NCI-H446 (cell line): ENCODE results near the gene FOXG1.

Source experiments
- DNase-seq, 2 experiments: peaks; one replicate each; lab custom pipeline; 2025; lab: John Stamatoyannopoulos, UW

FOXG1 gene

GRCh38 chr14:28761438-28762291 is 4.9 kb upstream of the FOXG1 start:
- peak; percentile 70 to 81 for DNase-seq

- DNase-seq, result peak in 1 of 2 experiments; percentile 61
These were observed 4.2 kb upstream of the FOXG1 start for GRCh38 chr14:28762303-28762954.

GRCh38 chr14:28762955-28763326 is 3.6 kb upstream of the FOXG1 start:
- peak in 1 of 2 experiments; percentile 60 for DNase-seq

- DNase-seq, result no peak
These were observed 2.8 kb upstream of the FOXG1 start for GRCh38 chr14:28763751-28764256.

GRCh38 chr14:28764257-28765160 is 2.1 kb upstream of the FOXG1 start:
- peak; percentile 91 to 92 for DNase-seq

GRCh38 chr14:28765169-28765830 is 1.3 kb upstream of the FOXG1 start:
- peak in 1 of 2 experiments; percentile 54 for DNase-seq

- peak; percentile 63 to 81 for DNase-seq
These were observed 637 bp upstream of the FOXG1 start for GRCh38 chr14:28765831-28766468.

- peak; percentile 61 to 78 for DNase-seq
These were observed 654 bp downstream of the FOXG1 start for GRCh38 chr14:28767030-28767852.

- DNase-seq, result peak; percentile 62 to 79
These were observed 1.5 kb downstream of the FOXG1 start for GRCh38 chr14:28767853-28768741.

GRCh38 chr14:28769276-28769880 is 2.8 kb downstream of the FOXG1 start:
- DNase-seq, result no peak

GRCh38 chr14:28770061-28770460 is 3.5 kb downstream of the FOXG1 start:
- no peak for DNase-seq

GRCh38 chr14:28770630-28771029 is 4.0 kb downstream of the FOXG1 start:
- DNase-seq, result peak in 1 of 2 experiments; percentile 39

- no peak for DNase-seq
These were observed 4.6 kb downstream of the FOXG1 start for GRCh38 chr14:28771168-28771567.

- DNase-seq, result peak; percentile 88 to 89
These were observed 6.0 kb downstream of the FOXG1 start for GRCh38 chr14:28772613-28773012.

GRCh38 chr14:28773176-28773575 is 6.6 kb downstream of the FOXG1 start:
- peak in 1 of 2 experiments; percentile 35 for DNase-seq

GRCh38 chr14:28773861-28774691 is 7.5 kb downstream of the FOXG1 start:
- DNase-seq, result peak; percentile 95 to 97
